Endodermal cell (in vitro differentiated cells): ENCODE measurements around the gene CNOT11. TPM values are rescaled to one million over a fixed set of nuclear protein-coding genes. Genes with fewer than 3 reads are reported as not detected.
"Not testable (repeated sequence)": the region's sequence is repeated elsewhere in the genome, so short reads cannot be mapped to it uniquely, and the experiment has no call there.

Experiments used
- DNase-seq: peaks from one replicate; pipeline ENCODE4 v3.0.0-alpha.2; 2017
- H3K27ac ChIP-seq: 2 replicates; pipeline ENCODE4 v1.5.1; 2013; ENCODE audit warnings: mild to moderate bottlenecking, low read depth, low read length, moderate library complexity
- H3K27me3 ChIP-seq: 2 replicates; pipeline ENCODE4 v1.6.1; 2013; ENCODE audit warnings: mild to moderate bottlenecking, low read length, moderate library complexity; ENCODE audit not compliant: insufficient read depth, control insufficient read depth, poor library complexity, severe bottlenecking
- H3K36me3 ChIP-seq: 2 replicates; pipeline ENCODE4 v1.7.0; 2013; ENCODE audit warnings: mild to moderate bottlenecking, low read length, moderate library complexity; ENCODE audit not compliant: control insufficient read depth, insufficient read depth
- H3K4me1 ChIP-seq: one replicate; pipeline ENCODE4 v1.7.0; 2013; ENCODE audit warnings: low read length; ENCODE audit not compliant: control insufficient read depth, insufficient read depth
- H3K4me3 ChIP-seq: 2 replicates; pipeline ENCODE4 v1.5.1; 2013; ENCODE audit warnings: mild to moderate bottlenecking, low read length, moderate library complexity
- H3K9ac ChIP-seq: 2 replicates; pipeline ENCODE4 v1.6.1; 2013; ENCODE audit warnings: mild to moderate bottlenecking, low read length, moderate library complexity; ENCODE audit not compliant: poor library complexity, severe bottlenecking; ENCODE audit errors: extremely low read depth
- H3K9me3 ChIP-seq: 2 replicates; pipeline ENCODE4 v1.6.1; 2013; ENCODE audit warnings: mild to moderate bottlenecking, low read length, moderate library complexity; ENCODE audit not compliant: control insufficient read depth
- H3K27ac Mint-ChIP-seq: 2 replicates; pipeline ENCODE4 v1.8.0; 2020; ENCODE audit warnings: mixed read lengths
- H3K27me3 Mint-ChIP-seq: 2 replicates; pipeline ENCODE4 v1.8.0; 2021; ENCODE audit warnings: mild to moderate bottlenecking, mixed read lengths; ENCODE audit not compliant: insufficient read depth
- H3K36me3 Mint-ChIP-seq: 2 replicates; pipeline ENCODE4 v1.8.0; 2020; ENCODE audit warnings: low read depth, mixed read lengths
- H3K4me1 Mint-ChIP-seq: 2 replicates; pipeline ENCODE4 v1.8.0; 2020; ENCODE audit warnings: mixed read lengths
- H3K4me3 Mint-ChIP-seq: 2 replicates; pipeline ENCODE4 v1.8.0; 2020; ENCODE audit warnings: mild to moderate bottlenecking, moderate library complexity, mixed read lengths
- H3K9me3 Mint-ChIP-seq: 2 replicates; pipeline ENCODE4 v1.8.0; 2020; ENCODE audit warnings: mild to moderate bottlenecking, mixed read lengths
- WGBS, 2 experiments: methylation state at CpG; one replicate each; pipeline versions ENCODE4 v1.1.5 to v1.1.7; 2013; ENCODE audit warnings: missing lambda C conversion rate in 2 of 2, mixed read lengths in 1 of 2; ENCODE audit not compliant: insufficient coverage in 1 of 2, insufficient read length in 1 of 2; 5-methylcytosine and 5-hydroxymethylcytosine counted together
- total RNA-seq, 2 donors: library from RNA; stranded (reverse); fragmentation: NEBNext Ultra II Directional in 1 of 2; extraction: Animal tissue kit (Norgen Biotek cat#: 25700) in 1 of 2; gene quantifications; 2 replicates in 1 of 2; 3 replicates in 1 of 2; pipeline ENCODE4 v1.2.1, GENCODE V29; 2021
- TF ChIP-seq, protein P1 (sequence below): fragments of 200-600 bp; sonication (generic); conservative IDR thresholded peaks from 2 replicates; pipeline ENCODE4 v1.5.0; 2021; ENCODE audit warnings: antibody characterized with exemption, mild to moderate bottlenecking

The CNOT11 gene
- total RNA-seq, 2 donors from 2014 or later: 46.1 to 49.3 TPM

GRCh38 chr2:101238930-101239759 is 13.5 kb upstream of the CNOT11 start:
- peaks cover 42% of the 10 kb centered on the region for H3K9me3 Mint-ChIP-seq
- peak overlapping the region; percentile 57 for H3K4me3 ChIP-seq
- no peaks in the 10 kb centered on the region for H3K36me3 ChIP-seq
- H3K27me3 ChIP-seq: no peaks in the 10 kb centered on the region
- H3K9me3 ChIP-seq: peaks cover 16% of the 10 kb centered on the region
- H3K4me1 ChIP-seq: peaks cover 7% of the 10 kb centered on the region
- DNase-seq: no peak
- peak overlapping the region; percentile 2 for H3K4me3 Mint-ChIP-seq
- H3K27ac Mint-ChIP-seq: peak overlapping the region; percentile 88
- H3K9ac ChIP-seq: no peak overlapping the region
- no peaks in the 10 kb centered on the region for H3K27me3 Mint-ChIP-seq
- H3K36me3 Mint-ChIP-seq: no peaks in the 10 kb centered on the region
- TF ChIP-seq, protein P1, sequence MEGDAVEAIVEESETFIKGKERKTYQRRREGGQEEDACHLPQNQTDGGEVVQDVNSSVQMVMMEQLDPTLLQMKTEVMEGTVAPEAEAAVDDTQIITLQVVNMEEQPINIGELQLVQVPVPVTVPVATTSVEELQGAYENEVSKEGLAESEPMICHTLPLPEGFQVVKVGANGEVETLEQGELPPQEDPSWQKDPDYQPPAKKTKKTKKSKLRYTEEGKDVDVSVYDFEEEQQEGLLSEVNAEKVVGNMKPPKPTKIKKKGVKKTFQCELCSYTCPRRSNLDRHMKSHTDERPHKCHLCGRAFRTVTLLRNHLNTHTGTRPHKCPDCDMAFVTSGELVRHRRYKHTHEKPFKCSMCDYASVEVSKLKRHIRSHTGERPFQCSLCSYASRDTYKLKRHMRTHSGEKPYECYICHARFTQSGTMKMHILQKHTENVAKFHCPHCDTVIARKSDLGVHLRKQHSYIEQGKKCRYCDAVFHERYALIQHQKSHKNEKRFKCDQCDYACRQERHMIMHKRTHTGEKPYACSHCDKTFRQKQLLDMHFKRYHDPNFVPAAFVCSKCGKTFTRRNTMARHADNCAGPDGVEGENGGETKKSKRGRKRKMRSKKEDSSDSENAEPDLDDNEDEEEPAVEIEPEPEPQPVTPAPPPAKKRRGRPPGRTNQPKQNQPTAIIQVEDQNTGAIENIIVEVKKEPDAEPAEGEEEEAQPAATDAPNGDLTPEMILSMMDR: no peak
- H3K4me1 Mint-ChIP-seq: peaks cover 22% of the 10 kb centered on the region
- H3K27ac ChIP-seq: no peak overlapping the region
- WGBS, 2 experiments: 90 to 94% methylated on average over 6 to 12 of the region's 12 CpGs

DNA sequence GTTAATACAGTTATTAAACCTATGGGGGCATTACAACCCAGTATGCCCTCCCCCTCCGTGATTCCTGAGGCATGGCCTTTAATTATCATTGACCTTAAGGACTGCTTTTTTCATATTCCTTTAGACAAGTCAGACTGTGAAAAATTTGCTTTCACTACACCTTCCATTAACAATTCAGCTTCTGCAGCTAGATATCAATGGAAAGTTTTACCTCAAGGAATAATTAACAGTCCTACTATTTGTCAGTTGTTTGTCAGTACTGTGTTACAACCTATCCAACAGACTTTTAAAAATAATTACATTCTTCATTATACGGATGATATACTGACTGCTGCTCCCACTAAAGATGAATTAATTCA is 12.9 kb upstream of the CNOT11 start:
- H3K27ac Mint-ChIP-seq: peak overlapping the region; percentile 88
- H3K9me3 ChIP-seq: peaks cover 10% of the 10 kb centered on the region
- not testable (repeated sequence) for H3K27ac ChIP-seq, H3K27me3 Mint-ChIP-seq, H3K36me3 ChIP-seq, DNase-seq, H3K36me3 Mint-ChIP-seq, H3K9ac ChIP-seq, H3K4me1 ChIP-seq, H3K27me3 ChIP-seq
- peak overlapping the region; percentile 2 for H3K4me3 Mint-ChIP-seq
- 83 to 93% methylated on average over 2 of the region's 2 CpGs for WGBS, 2 experiments
- H3K4me3 ChIP-seq: peak overlapping the region; percentile 57
- peaks cover 22% of the 10 kb centered on the region for H3K4me1 Mint-ChIP-seq
- peaks cover 42% of the 10 kb centered on the region for H3K9me3 Mint-ChIP-seq

GRCh38 chr2:101240694-101241093 is 12.0 kb upstream of the CNOT11 start:
- not testable (repeated sequence) for H3K4me3 Mint-ChIP-seq, H3K36me3 Mint-ChIP-seq

More at GRCh38 chr2:101240694-101241093, 12.0 kb upstream of the CNOT11 start:
- H3K27me3 Mint-ChIP-seq, DNase-seq, H3K4me3 ChIP-seq, H3K36me3 ChIP-seq, H3K4me1 ChIP-seq, H3K27ac ChIP-seq, H3K9me3 ChIP-seq, H3K9ac ChIP-seq, H3K27me3 ChIP-seq: not testable (repeated sequence)
- H3K4me1 Mint-ChIP-seq: peaks cover 22% of the 10 kb centered on the region
- 28 to 29% methylated on average over 2 of the region's 2 CpGs for WGBS, 2 experiments
- H3K9me3 Mint-ChIP-seq: peaks cover 41% of the 10 kb centered on the region
- peak overlapping the region; percentile 88 for H3K27ac Mint-ChIP-seq
- TF ChIP-seq, protein P1: peak; percentile 73
